Measurements from ENCODE around the gene MAPK11.

MAPK11 gene

GRCh38 chr22:50296658-50297490, 26.7 kb upstream of the MAPK11 start:
- DNase-seq (ENCODE audit: low read depth in 2 of 2, low spot score in 1 of 2): no peak

GRCh38 chr22:50294319-50294656, 24.1 kb upstream of the MAPK11 start:
- no peak for DNase-seq (ENCODE audit: low read depth in 2 of 2, low spot score in 1 of 2)

DNA sequence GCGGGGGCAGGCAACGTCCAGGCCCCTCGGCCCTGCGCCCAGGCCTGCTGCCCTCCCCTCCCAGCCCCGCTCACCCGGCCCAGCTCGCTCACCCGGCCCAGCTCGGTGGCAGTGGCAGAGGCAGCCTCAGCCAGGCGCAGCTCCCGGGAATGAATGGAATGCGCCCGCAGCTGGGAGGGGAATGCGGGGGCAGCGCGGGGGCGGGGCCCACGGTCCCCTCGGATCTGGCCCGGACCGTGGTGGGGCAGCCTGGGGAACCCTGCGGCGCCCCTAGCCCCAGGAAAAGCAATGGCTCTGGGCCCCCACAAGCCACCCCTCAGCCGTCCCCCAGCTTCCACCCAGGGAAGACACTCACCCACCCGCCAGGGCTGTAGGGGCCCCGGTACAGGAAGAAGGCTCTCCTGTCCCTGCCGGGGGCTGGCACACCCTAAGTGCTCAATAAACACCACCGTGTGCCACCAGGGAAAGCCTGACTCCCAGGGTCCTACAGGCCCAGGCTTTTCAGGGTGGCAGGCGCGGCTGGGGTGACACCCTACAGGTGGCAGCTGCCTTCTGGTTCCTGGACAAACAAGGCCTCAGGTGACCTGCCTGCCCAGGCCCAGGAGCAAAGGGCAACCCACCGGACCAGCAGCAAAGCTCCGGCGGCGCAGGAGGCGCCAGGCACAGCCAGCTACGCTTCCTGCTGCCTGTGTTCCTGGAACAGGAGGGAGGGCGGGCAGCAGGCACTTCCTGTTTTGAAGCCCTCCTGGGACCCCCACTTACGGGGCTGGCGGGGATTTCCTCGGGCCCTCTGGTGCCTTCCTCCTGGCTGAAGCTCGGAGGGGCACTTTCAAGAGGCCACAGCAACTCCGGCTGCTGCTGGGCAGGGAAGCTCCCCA, 23.5 kb upstream of the MAPK11 start:
- DNase-seq (ENCODE audit: low read depth in 2 of 2, low spot score in 1 of 2): no peak

GRCh38 chr22:50292643-50293440, 22.7 kb upstream of the MAPK11 start:
- no peak for DNase-seq (ENCODE audit: low read depth in 2 of 2, low spot score in 1 of 2)

- no peak for DNase-seq (ENCODE audit: low read depth in 2 of 2, low spot score in 1 of 2)
Observed at GRCh38 chr22:50289942-50290630, 19.9 kb upstream of the MAPK11 start.

- DNase-seq (ENCODE audit: low read depth in 2 of 2, low spot score in 1 of 2): no peak
Observed at GRCh38 chr22:50289151-50289941, 19.2 kb upstream of the MAPK11 start.

DNA sequence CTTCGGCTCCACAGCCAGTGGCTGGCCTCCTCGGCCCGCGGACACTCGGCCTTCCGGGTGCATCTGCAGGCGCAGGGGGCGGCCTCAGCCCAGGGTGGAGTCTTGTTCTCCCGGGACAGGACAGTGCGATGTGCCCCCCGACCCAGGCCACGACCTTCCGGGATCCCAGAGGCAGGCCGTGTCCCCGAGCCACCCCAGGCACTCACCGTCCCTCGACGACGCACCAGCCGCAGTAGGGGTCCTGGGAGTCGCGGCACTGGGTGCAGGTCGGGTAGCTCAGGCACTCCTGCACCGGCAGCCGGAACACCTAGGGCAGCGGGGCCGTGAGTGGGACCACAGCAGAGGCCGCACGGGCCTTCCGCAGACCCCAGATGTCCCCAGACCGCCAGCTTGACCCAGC, 17.6 kb upstream of the MAPK11 start:
- DNase-seq (ENCODE audit: low read depth in 2 of 2, low spot score in 1 of 2): no peak

- no peak for DNase-seq (ENCODE audit: low read depth in 2 of 2, low spot score in 1 of 2)
Observed at GRCh38 chr22:50286701-50287318, 16.6 kb upstream of the MAPK11 start.

DNA sequence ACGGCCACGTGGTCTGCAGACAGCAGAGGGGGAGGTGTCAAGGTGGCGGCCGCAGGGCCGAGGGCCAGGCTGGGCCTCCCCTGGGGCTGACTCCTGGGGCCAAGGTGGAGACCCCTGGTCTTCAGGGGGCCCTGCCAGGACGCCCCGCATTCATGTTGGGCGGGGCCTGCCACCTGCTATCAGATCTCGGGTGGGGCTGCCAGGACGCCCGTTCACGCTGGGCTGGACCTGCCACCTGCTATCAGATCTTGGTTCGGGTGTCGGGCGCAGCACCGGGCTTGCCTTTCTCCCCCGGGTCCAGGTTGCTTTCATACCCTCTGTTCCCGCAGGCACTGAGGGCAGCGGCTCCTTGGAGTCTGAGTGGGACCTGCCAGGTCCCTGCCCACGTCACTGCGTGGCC, 16.1 kb upstream of the MAPK11 start:
- no peak for DNase-seq (ENCODE audit: low read depth in 2 of 2, low spot score in 1 of 2)

DNA sequence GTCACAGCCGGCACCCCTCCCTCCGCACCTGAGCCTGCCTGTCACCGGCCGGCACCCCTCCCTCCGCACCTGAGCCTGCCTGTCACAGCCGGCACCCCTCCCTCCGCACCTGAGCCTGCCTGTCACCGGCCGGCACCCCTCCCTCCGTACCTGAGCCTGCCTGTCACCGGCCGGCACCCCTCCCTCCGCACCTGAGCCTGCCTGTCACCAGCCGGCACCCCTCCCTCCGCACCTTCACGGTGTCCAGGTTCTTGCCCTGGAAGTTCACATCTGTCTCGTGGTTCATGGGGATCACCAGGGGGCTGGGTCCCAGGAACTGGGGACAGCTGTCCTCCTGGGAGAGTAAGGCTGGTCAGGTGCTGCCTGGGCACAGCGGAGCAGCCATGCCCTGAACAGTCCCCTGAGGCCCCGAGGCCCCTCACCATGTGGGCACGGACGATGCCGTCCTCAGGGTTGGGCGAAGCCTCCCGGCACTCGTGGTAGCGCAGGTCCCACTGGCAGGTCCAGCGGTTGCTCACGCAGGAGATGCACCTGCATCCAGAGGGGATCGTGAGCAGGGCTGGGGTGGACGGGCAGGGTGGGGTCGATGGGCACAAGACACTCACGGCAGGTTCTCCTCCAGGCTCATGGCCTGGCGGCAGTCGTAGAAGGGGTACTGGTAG, 15.5 kb upstream of the MAPK11 start:
- no peak for DNase-seq (ENCODE audit: low read depth in 2 of 2, low spot score in 1 of 2)

DNA sequence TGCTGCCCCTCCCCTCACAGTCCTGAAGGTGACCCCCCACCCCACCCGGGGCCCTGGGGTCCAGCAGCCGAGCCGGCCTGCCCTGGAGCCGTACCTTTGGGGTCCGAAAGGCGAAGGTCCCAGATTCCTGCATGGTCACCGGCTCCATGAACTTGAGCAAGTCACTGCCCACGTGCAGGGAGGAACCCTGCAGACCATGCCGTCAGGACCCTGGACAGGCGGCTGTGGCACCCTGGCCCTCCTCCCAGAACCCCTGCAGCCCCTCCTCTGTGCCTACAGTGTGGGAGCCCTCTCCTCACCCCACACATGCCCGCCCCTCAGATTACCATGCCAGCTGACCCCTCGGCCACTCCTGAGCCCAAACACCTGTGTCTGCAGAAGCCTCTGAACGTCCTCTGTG, 14.3 kb upstream of the MAPK11 start:
- no peak for DNase-seq (ENCODE audit: low read depth in 2 of 2, low spot score in 1 of 2)

DNA sequence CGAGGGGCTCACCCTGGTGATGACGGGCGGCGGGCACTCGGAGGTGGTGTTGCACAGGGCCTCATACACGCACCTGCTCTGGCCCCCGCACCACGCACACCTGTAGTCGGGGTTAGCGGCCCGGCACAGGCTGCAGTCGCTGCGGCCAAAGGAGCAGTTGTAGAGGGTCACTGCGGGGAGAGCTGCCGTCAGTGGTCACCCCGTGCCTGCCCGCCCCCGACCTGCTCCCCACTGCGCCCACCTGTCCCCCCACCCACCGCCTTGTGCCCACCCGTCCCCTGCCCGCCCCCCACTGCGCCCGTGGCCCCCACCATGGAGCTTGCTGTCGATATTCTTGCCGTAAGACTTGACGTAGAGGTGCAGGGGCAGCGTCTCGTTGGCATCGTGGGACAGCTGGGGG, 13.6 kb upstream of the MAPK11 start:
- DNase-seq (ENCODE audit: low read depth in 2 of 2, low spot score in 1 of 2): no peak

GRCh38 chr22:50282361-50283155, 12.4 kb upstream of the MAPK11 start:
- no peak for DNase-seq (ENCODE audit: low read depth in 2 of 2, low spot score in 1 of 2)

DNA sequence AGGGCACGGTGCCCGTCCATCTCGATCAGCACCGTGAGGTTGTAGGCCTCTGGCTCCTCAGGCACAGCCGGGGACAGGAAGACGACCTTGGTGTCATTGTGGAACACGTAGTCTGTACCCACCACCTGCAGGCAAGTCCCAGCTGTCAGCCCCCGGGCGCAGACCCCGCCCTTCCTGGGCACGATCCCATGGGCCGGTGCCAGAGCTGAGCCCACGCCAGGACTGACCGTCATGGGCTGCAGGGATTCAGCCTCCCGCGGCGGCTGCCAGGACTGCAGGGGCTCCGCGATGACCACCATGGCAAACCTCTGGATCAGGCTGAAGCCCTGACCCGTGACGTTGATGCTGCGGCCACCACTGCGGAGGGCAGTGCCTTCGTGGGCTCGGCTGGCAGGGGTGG, 11.8 kb upstream of the MAPK11 start:
- DNase-seq (ENCODE audit: low read depth in 2 of 2, low spot score in 1 of 2): no peak

- DNase-seq (ENCODE audit: low read depth in 2 of 2, low spot score in 1 of 2): no peak
Observed at GRCh38 chr22:50281384-50281760, 11.2 kb upstream of the MAPK11 start.

DNA sequence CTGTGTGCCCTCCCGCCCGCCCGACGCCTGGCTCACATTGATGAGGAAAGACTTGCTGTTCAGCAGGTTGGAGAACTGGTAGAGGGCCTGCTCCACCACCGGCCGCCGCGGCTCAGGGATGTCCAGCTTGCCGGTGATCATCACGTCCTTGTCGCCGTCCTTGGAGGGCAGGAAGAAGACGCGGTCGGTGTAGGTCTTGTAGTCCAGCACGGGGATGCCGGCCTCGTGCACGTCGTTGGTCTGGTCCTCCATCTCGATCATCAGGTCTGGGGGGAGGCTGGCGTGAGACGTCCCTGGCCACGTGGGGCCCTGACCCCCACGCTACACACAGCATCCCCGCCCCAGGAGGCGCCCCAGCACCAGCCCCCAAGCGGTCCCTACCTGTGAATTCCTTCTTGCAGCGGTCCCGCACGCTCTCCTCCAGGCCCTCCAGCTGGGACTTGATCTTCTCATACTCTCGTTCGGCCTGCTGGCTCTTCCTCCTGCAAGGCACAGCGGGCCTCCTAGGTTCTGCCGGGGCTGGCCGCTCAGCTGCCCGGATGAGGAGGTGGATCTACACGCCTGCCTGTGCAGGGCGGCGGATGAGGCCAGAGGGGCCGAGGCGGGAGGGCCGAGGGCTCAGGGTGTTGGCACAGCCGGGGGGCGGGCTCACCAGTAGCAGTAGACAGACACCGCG, 10.7 kb upstream of the MAPK11 start:
- no peak for DNase-seq (ENCODE audit: low read depth in 2 of 2, low spot score in 1 of 2)

GRCh38 chr22:50280022-50280707, 10.0 kb upstream of the MAPK11 start:
- no peak for DNase-seq (ENCODE audit: low read depth in 2 of 2, low spot score in 1 of 2)
